HG02852 (cell line): ENCODE measurements around the gene RAB6B.

Experiments used
- ATAC-seq: cut with Tn5 transposase; IDR thresholded peaks from one replicate; pipeline ENCODE4 v1.9.1; 2021; ENCODE audit warnings: mild to moderate bottlenecking, moderate library complexity; ENCODE audit not compliant: unreplicated experiment

The RAB6B gene

GRCh38 chr3:133776794-133777438 lies 118.8 kb downstream of the RAB6B start:
- ATAC-seq, result no peak

- ATAC-seq, result no peak
Measured at GRCh38 chr3:133775835-133776234, 119.8 kb downstream of the RAB6B start.

- ATAC-seq, result no peak
Measured at GRCh38 chr3:133775309-133775708, 120.4 kb downstream of the RAB6B start.
